WTC11 (cell line): ENCODE results near the gene MSI2. TPM values are rescaled to one million over a fixed set of nuclear protein-coding genes. Genes with fewer than 3 reads are reported as not detected.

Source experiments
- ARID4B ChIP-seq: sonication (generic); formaldehyde crosslinking; IDR thresholded peaks from 2 replicates; pipeline ENCODE4 v1.8.0; 2023; ENCODE audit warnings: missing genetic modification reagents, mild to moderate bottlenecking, borderline replicate concordance
- FOXK1 ChIP-seq: sonication (generic); formaldehyde crosslinking; IDR thresholded peaks from 2 replicates; pipeline ENCODE4 v1.8.0; 2022; ENCODE audit warnings: mild to moderate bottlenecking, moderate library complexity, missing genetic modification reagents
- FOXP1 ChIP-seq: sonication (generic); formaldehyde crosslinking; IDR thresholded peaks from 2 replicates; pipeline ENCODE4 v1.8.0; 2022; ENCODE audit warnings: missing genetic modification reagents, mild to moderate bottlenecking, moderate library complexity, borderline replicate concordance
- GTF2I ChIP-seq: fragments of 250-450 bp; sonication (Bioruptor Pico); conservative IDR thresholded peaks from 2 replicates; pipeline ENCODE4 v1.4.0; 2021; ENCODE audit warnings: mild to moderate bottlenecking
- HMGA2 ChIP-seq: fragments of 250-450 bp; sonication (Bioruptor Pico); IDR thresholded peaks from 2 replicates; pipeline ENCODE4 v1.4.0; 2021; ENCODE audit warnings: mild to moderate bottlenecking, moderate library complexity
- JAZF1 ChIP-seq: fragments of 250-450 bp; sonication (Bioruptor Pico); IDR thresholded peaks from 2 replicates; pipeline ENCODE4 v1.9.0; 2021; ENCODE audit warnings: moderate library complexity, mild to moderate bottlenecking, inconsistent platforms
- KAT7 ChIP-seq: sonication (generic); formaldehyde crosslinking; IDR thresholded peaks from 2 replicates; pipeline ENCODE4 v1.8.1; 2023; ENCODE audit warnings: missing genetic modification reagents, mild to moderate bottlenecking, borderline replicate concordance
- MAX ChIP-seq: sonication (generic); formaldehyde crosslinking; IDR thresholded peaks from 2 replicates; pipeline ENCODE4 v1.8.0; 2022; ENCODE audit warnings: mild to moderate bottlenecking, missing genetic modification reagents
- NFATC4 ChIP-seq: fragments of 250-450 bp; sonication (Bioruptor Pico); IDR thresholded peaks from 2 replicates; pipeline ENCODE4 v1.9.0; 2021; ENCODE audit warnings: mild to moderate bottlenecking
- NFE2L1 ChIP-seq: sonication (generic); formaldehyde crosslinking; IDR thresholded peaks from 2 replicates; pipeline ENCODE4 v1.8.1; 2023; ENCODE audit warnings: missing genetic modification reagents
- RORB ChIP-seq: fragments of 250-450 bp; sonication (Bioruptor Pico); IDR thresholded peaks from 2 replicates; pipeline ENCODE4 v1.9.0; 2021; ENCODE audit warnings: mild to moderate bottlenecking
- TCF7 ChIP-seq: sonication (generic); formaldehyde crosslinking; IDR thresholded peaks from 2 replicates; pipeline ENCODE4 v1.8.0; 2022; ENCODE audit warnings: mild to moderate bottlenecking, low read depth, missing genetic modification reagents, moderate library complexity
- ZBTB21 ChIP-seq: sonication (generic); formaldehyde crosslinking; IDR thresholded peaks from 2 replicates; pipeline ENCODE4 v1.8.1; 2023; ENCODE audit warnings: mild to moderate bottlenecking, missing genetic modification reagents, borderline replicate concordance
- ZNF416 ChIP-seq: fragments of 250-450 bp; sonication (Bioruptor Pico); IDR thresholded peaks from 2 replicates; pipeline ENCODE4 v1.9.0; 2021; ENCODE audit warnings: mild to moderate bottlenecking, inconsistent platforms
- ZNF671 ChIP-seq: fragments of 250-450 bp; sonication (Bioruptor Pico); IDR thresholded peaks from 2 replicates; pipeline ENCODE4 v1.8.0; 2021; ENCODE audit warnings: mild to moderate bottlenecking
- ZSCAN18 ChIP-seq: fragments of 250-450 bp; sonication (Bioruptor Pico); IDR thresholded peaks from 2 replicates; pipeline ENCODE4 v2.1.2; 2022; ENCODE audit warnings: mild to moderate bottlenecking, moderate library complexity
- total RNA-seq: library from RNA; stranded (reverse); gene quantifications from 3 replicates; pipeline ENCODE4 v1.2.3, GENCODE V29; 2021
- TF ChIP-seq, protein P1 (sequence below): sonication (generic); formaldehyde crosslinking; IDR thresholded peaks from 2 replicates; pipeline ENCODE4 v1.8.1; 2022; ENCODE audit warnings: mild to moderate bottlenecking, moderate library complexity, missing genetic modification reagents
- TF ChIP-seq, protein P2 (sequence below): fragments of 250-450 bp; sonication (Bioruptor Pico); IDR thresholded peaks from 2 replicates; pipeline ENCODE4 v1.9.0; 2021; ENCODE audit warnings: mild to moderate bottlenecking, borderline replicate concordance
- TF ChIP-seq, protein P3 (sequence below): sonication (generic); formaldehyde crosslinking; IDR thresholded peaks from 2 replicates; pipeline ENCODE4 v1.8.1; 2023; ENCODE audit warnings: mild to moderate bottlenecking, moderate library complexity, missing genetic modification reagents

Gene MSI2
- total RNA-seq, 1 experiment from 2014 or later: 82.1 TPM

- TF ChIP-seq ZBTB21 (CRISPR knock-in tag): 0 out of 2 replicates have a peak, but pooled peaks have one; percentile 29
- no peak for TF ChIP-seq HMGA2
- TF ChIP-seq, protein P1, sequence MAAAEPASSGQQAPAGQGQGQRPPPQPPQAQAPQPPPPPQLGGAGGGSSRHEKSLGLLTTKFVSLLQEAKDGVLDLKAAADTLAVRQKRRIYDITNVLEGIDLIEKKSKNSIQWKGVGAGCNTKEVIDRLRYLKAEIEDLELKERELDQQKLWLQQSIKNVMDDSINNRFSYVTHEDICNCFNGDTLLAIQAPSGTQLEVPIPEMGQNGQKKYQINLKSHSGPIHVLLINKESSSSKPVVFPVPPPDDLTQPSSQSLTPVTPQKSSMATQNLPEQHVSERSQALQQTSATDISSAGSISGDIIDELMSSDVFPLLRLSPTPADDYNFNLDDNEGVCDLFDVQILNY (CRISPR knock-in tag): no peak
- TF ChIP-seq JAZF1 (CRISPR knock-in tag): no peak
- TF ChIP-seq FOXK1 (CRISPR knock-in tag): no peak
- TF ChIP-seq KAT7 (CRISPR knock-in tag): no peak
- no peak for TF ChIP-seq GTF2I
- TF ChIP-seq NFE2L1 (CRISPR knock-in tag): no peak
- TF ChIP-seq MAX: no peak
- no peak for TF ChIP-seq ZSCAN18
- no peak for TF ChIP-seq ZNF416 (CRISPR knock-in tag)
- no peak for TF ChIP-seq NFATC4 (CRISPR knock-in tag)
- TF ChIP-seq TCF7 (CRISPR knock-in tag): no peak
- TF ChIP-seq, protein P2, sequence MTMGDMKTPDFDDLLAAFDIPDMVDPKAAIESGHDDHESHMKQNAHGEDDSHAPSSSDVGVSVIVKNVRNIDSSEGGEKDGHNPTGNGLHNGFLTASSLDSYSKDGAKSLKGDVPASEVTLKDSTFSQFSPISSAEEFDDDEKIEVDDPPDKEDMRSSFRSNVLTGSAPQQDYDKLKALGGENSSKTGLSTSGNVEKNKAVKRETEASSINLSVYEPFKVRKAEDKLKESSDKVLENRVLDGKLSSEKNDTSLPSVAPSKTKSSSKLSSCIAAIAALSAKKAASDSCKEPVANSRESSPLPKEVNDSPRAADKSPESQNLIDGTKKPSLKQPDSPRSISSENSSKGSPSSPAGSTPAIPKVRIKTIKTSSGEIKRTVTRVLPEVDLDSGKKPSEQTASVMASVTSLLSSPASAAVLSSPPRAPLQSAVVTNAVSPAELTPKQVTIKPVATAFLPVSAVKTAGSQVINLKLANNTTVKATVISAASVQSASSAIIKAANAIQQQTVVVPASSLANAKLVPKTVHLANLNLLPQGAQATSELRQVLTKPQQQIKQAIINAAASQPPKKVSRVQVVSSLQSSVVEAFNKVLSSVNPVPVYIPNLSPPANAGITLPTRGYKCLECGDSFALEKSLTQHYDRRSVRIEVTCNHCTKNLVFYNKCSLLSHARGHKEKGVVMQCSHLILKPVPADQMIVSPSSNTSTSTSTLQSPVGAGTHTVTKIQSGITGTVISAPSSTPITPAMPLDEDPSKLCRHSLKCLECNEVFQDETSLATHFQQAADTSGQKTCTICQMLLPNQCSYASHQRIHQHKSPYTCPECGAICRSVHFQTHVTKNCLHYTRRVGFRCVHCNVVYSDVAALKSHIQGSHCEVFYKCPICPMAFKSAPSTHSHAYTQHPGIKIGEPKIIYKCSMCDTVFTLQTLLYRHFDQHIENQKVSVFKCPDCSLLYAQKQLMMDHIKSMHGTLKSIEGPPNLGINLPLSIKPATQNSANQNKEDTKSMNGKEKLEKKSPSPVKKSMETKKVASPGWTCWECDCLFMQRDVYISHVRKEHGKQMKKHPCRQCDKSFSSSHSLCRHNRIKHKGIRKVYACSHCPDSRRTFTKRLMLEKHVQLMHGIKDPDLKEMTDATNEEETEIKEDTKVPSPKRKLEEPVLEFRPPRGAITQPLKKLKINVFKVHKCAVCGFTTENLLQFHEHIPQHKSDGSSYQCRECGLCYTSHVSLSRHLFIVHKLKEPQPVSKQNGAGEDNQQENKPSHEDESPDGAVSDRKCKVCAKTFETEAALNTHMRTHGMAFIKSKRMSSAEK (CRISPR knock-in tag): no peak
- TF ChIP-seq, protein P3, sequence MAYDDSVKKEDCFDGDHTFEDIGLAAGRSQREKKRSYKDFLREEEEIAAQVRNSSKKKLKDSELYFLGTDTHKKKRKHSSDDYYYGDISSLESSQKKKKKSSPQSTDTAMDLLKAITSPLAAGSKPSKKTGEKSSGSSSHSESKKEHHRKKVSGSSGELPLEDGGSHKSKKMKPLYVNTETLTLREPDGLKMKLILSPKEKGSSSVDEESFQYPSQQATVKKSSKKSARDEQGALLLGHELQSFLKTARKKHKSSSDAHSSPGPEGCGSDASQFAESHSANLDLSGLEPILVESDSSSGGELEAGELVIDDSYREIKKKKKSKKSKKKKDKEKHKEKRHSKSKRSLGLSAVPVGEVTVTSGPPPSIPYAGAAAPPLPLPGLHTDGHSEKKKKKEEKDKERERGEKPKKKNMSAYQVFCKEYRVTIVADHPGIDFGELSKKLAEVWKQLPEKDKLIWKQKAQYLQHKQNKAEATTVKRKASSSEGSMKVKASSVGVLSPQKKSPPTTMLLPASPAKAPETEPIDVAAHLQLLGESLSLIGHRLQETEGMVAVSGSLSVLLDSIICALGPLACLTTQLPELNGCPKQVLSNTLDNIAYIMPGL (CRISPR knock-in tag): no peak
- no peak for TF ChIP-seq RORB (CRISPR knock-in tag)
- TF ChIP-seq FOXP1 (CRISPR knock-in tag): 0 out of 2 replicates have a peak, but pooled peaks have one; percentile 21
- TF ChIP-seq ARID4B (CRISPR knock-in tag): no peak
- TF ChIP-seq ZNF671: no peak
Measured at GRCh38 chr17:57671667-57672632, 415.6 kb downstream of the MSI2 start (continued).
